Fibroblast of skin of left quadriceps (primary cell): ENCODE measurements around the gene ATRIP.

Source experiments
- DNase-seq, 2 experiments: peaks; one replicate each; pipeline ENCODE4 v3.0.0-alpha.2; 2013; ENCODE audit warnings: low read depth in 2 of 2

Gene ATRIP

DNA sequence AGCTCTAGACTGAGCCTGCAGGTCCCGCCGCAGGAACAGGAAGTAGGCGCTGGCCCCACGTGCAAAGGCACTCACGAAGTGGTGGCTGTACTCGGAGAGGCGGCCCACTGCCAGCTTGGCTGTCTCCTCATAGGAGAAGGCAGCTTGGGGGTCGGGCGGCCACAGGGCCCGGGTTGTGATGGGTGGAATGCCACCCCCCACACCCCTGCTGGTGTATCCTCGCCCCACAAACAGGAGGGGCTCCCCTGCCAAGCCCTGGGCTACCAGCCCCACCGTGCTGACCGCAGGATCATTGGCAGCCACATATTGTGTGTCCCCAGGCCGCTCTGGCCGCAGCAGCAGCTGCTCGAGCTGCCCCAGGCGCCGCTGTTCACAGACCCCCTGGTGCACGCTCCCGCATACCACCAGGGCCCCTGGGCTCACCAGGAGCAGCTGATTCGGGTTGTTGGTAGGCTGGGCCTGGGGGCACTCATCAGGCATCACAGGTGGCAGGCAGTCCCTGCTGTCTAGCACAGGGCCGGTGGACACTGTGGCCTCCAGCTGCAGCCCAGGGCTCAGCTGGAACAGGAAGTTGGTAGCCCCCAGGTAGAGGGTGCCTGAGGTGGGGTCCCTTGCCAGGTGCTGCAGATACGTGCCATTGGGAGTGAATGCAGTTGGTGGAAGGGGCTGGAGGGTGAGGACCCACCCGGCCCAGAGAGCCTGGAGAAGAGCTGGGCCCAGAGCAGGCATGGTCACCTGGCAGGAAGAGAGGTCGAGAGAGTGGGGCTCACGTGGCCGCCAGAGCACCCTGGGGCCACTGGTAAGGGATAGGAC, 22.4 kb upstream of the ATRIP start:
- DNase-seq: no peak

DNA sequence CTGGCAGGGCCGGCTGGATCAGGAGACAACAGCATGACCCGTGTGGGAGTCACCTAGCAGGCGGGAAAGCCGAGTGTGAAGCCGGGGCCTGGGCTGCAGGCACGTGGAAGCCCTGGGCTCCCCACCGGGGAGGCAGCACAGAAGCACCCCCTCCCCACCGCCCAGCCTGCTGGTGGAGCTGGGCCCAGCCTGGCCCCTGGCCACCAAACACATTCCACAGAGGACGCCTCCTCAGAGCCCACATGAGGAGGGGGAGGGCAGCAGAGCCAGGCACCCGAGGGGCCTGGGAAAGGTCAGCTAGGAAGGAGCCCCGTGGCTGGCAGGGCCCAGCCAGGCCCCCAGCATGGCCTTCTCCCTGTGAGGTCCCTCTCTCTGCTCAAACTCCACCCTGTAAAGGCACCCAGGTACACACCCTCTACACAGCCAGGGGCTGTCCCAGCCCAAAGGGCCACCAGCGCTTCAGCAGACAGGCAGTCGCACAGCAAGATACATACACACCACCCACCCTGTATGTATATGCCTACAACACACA, 21.2 kb upstream of the ATRIP start:
- no peak for DNase-seq

DNA sequence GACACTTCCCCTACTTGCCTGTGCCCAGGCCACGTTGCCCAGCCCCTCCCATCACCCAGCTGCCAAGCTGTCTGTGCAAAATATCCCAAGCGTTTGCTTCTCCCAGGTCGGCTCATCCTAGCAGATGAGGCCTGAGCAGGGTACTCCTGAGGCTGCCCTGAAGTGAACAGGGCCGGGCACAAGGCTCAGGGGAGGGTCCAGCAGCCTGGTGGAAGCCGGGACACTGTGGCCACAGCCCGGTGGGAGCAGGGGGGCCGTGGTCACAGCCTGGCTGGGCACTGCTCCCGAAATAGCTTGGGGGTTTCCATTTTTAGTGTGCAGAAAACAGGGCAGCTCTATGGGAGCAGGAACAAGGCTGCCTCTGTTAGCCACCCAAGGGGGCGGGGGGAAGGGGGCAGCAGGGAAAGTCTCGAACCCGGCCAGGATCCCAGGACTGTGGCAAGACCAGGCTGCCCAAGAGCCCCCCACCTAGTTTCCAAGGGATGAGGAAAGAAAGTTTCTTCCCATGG, 20.1 kb upstream of the ATRIP start:
- DNase-seq: no peak

DNA sequence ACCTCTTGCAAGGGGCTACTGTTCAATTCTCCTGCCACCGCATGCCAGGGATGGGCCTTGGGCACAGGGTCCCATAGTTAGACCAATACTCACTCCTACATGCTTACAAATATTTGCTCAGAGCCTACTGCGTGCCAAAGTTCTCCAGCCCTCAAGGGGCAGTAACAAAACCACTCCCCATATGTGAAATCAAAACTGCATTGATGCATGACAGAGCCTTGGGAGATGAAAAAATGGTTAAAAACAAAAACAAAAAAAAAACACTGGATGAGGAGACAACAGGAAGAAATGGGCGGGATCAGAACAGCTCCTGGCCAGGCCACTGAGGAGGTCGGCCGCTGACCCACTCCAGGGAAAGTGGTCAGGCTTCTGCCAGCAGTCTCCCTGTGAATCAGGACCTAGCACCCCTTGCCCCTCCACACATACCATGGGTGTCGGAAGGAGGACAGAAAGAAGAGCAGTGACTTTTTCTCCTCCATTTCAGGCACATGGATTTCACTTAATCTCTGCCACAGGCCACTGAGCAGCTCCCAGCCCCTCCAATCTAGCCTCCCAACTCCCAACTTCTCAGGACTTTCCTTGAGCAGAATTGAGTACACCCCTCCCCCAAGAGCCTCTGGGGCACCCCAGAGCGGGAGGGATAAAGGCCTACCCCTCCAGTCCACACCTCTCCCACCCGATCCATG, 19.4 kb upstream of the ATRIP start:
- DNase-seq: no peak

DNA sequence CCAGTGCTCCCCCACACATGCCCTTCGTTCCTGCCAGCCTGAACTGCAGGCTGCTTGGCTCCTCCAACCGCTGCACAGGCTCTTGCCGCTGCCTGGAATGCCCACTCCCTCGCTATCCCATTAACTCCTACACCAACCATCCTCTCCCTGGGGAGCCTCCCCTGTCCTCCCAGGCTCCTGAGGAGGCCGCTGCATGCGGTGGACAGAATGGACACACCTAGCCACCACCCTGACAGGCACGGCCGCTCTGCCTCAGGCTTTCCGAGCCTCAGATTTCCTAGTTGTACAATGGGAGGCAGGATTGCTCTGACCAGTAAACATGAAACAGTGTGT, 18.9 kb upstream of the ATRIP start:
- no peak for DNase-seq

DNA sequence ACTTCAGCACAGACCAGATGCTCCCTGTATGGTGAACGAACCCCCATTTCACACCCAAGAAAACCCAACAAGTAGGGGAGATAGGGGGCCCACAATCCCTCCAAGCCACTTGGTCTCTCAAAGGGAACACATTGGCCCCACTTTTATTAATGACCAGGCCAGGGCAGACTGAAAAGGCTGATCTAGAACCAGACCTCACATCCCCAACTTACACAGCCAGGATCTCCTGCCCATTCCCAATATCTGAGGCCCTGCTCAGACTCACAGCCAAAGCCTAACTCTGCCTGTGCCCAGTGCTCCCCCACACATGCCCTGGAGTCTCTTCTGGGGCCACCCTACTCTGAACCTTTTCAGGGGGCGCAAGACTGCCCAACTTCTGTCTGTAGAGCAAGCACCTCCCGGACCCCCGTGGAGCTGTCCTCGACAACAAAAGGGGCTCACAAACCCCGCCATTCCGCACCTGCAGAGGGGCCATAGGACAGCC, 18.4 kb upstream of the ATRIP start:
- DNase-seq: no peak

DNA sequence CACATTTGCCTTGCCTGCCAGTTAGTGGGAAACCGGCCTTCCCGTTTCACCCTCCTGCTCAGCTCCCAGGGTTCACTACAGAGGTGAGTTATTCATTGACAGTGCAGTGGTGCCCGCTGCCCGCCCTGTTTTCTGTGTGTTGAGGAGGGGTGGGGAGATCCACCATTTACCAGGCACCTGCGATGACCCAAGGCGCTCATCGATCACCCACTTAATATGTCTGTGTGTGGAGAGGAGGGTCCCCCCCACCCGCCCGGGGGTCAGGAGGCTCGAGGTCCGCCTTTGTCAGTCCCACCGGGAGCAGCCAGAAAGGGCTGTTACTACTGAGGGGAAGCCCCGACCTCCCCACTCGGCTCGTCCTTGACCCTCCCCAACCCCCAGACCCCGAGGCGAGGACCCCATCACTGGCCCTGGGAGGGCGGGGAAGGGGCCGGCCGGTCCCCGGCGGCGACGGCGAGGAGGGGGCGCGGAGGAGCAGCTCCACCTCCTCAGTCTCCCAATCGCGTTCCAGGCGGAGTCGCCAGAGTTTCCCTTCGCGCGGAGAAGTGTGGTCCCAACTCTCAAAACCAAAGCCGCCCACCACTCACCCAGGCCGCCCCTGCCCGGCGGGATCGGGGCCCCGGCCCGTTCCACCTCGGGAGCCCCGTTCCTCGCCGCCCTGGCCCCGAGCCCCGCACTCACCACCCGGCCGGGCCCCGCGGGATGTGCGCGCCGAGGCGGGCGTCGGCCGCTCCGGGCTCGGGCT, 17.8 kb upstream of the ATRIP start:
- DNase-seq: no peak

DNA sequence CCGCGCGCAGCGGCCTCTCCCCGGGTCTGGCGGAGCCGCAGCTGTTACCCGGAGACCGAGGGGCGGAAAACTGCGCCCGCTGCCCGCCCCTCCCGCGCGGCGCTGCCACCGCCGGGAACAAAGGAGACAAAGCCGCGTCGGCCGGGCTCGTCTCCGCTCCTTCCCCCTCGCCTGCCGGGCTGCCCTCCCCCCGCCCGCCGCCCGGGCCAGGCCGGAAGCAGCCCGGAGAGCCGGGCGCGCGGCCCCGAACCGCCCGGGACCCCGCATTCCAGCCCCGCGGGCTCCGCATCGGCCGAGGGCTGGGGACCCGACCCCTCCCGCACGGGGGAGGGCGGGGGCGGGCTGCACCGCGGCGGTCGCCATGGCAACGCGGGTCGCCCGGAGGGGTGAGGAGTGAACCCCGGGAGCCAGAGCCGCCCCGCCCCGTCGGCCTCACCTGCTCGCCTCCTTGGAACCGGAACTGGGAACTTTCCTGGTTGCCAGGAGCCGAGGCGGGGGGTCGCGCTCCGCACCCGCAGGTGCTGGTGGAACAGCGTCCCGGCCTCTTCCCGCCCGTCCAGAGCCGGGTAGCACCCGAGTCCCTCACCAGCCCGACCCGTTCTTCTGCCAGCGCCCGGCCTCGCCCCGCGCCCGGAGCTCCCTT, 17.1 kb upstream of the ATRIP start:
- no peak for DNase-seq

DNA sequence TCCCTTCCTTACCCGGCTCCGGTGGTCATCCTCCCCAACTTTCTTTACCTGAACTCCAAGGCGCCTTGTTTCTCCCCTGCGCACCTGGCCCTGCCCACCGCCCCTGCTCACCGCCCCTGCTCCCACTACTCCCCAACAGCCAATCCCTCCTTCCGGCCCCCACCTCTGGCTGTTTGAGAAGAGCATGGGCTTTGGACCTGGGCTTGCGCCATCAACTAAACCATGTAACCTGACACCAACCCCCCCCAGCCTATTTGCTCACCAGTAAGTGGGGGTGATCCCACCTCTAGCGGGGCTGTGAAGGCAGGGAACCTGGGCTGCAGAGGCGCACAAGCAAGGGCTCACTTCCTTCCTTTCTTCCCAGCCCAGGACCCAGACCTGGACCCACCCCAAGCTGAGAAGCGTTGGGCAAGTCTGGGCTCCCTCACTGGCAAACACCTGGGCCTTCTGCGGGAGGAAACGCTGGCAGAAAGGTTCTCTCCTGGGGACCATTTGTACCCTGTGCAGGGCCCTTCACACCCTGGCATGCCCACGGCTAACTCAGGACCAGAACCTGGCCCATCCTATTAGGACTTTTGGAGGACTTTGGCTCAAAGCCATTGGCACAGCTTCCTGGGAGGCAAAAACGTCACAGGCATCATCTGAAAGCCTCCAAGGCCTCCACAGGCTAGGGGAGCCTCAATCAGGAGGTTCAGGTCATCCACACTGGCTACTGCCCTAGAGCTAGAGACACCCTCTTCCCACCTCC, 16.4 kb upstream of the ATRIP start, which contains the start of gene PLXNB1:
Gene PLXNB1 (minus strand): TSS at position 127 of the 748 bp plus-strand sequence. CDS start 5,475 bp downstream, outside the sequence.
- peak; percentile 31 for DNase-seq

DNA sequence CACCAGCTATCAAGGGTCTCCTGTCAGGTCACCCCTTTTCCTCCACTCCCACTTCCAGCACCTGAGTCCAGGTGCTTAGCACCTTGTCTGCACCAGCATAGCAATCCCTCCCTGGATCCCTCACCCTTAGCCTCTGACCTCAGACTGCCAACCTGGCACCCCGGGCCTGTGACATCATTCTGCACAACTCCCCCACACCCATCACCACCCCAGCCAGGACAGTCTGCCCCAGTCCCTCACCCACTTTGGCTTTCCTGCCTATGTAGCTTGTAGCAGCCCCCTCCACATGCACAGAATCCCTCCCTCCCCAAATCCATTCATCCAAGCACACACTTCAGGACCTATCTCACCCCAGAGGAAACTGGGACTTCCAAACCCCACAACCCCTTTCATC, 15.8 kb upstream of the ATRIP start:
- no peak for DNase-seq

DNA sequence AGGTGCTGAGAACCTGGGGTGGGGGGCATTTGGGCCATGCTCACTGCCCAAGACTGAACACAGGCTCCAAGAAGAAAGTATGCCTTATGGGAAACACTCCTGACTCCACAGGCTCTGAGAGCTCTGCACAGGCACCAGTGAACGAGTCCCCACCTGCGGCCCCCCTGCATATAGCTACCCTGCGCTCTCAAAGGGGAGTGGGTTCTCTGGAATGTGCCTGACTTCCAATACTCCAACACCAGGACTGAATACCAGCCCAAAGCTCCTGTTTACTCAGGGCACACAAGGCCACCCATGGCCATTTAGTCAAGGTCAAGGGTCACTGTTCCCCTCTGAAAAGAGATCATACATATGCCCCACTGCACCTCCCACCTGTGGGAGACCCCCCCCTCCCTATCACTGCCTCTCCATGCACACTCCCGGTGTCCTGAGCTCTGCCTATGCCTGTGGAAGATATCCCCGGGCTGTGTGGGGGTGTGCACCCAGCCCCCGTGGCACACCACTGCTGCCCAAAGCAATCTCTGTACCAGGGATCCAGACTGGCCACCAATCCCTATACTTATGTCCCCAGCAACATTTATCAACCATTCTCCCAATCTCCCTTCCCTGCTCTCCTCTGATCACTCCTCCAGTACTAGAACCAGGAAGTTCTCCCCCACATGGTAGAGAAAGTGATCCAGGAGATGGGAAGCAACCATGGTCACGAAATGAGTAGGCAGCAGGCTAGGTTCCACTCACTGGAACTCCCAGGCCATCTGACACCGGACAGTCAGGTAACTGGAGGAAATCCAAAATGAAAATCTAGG, 15.1 kb upstream of the ATRIP start:
- no peak for DNase-seq

DNA sequence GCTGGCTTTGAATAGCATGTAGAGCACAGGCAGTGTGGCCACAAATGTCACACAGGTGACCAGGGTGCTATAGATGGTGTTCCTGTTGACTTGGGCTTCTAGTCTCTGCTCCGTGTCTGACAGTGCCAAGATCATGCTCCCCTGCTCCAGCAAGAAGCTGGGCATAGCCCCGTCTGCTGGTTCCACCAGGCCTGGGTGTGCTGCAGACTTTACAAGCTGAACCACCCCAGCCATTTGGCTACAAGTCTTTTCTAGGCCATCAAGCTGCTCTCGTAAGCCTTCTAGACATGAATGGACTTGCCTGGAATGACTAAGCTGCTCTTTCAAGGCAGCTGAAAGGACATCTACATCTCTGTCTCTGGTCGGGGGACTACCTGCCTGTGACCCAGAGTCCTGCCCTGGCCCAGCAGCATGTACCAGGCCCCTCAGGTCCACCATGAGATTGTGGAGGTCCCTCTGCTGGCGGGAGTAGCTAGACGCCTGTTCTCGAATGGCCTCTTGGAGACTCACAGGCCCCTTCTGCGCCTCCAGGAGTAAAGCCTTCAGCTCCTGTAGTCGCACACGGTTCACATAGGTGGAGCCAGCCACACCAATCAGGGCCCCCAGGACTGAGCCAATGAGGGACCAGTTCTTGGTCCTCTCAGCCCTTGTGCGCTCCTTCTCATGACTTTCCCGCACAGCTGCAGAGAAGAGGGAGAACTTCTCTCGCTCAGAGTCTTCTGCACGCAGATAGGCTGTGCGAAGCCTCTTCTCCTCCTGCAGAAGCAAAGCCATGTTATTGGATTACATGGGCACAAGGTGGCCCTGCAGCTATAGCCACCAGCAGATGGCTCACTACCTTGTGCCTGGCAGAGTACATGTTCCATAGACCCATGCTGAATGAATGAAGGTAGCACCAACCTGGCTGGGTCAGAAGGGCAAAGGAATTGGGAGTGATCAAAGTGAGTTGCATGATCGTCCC, 13.8 kb upstream of the ATRIP start:
- DNase-seq: no peak

DNA sequence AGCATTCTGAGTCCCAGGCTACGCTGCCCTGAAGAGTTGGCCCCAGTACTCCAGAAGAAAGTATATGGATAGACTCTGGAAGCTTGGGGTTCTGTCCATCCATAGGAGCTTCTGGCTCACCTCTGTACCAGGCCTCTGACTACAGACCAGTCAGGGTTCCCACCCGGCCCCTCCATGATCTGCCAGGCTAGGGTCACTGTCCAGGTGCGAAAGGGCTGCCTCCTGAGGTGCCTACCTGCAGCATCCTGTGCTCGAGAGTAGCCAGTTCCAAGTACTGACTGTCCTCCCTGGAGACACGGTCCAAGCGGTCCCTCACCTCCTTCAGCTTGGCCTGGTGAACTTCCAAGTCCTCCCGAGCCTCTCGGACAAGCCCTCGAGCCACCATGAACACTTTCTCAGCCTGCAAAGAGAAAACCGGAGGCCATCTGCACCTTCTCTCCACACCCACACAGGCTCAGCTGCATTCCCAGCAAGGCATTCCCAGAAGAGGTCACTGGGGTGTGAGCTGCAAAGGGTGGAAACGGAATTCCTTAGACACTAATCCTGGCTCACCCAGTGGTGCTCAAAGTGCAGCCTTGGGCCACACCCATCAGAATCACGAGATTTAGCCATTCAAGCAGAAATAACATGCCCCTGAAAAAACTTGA, 12.9 kb upstream of the ATRIP start:
- no peak for DNase-seq

DNA sequence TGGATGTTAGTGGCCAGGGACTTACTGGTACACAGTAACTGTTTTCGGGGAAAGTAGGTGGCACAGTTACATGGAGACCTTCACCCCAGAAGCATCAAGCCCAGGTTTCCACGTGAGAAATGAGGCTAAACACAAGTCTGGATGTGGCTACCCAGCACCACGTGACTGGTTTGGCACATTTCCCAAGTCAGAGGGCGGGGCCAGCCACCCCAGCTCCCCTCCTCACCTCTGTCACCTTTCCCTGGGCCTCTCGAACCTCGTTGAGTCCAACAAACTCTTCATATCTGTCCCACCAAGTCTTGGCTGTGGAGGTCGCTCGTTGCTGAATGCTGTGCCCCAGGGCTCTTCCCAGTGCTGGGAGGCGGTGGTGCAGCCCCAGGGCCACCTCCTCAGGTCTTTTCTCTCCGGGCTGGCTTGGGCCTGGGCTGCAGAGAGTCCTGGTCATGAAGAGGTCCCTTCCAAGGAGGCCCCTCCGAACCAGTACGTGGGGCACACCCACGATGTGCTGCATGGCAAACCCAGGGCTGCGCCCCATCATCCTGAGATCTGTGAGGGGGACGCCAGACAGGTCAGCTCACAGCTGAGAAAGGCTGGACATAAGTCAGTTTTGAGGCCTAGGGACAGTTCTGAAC, 11.8 kb upstream of the ATRIP start:
- no peak for DNase-seq

DNA sequence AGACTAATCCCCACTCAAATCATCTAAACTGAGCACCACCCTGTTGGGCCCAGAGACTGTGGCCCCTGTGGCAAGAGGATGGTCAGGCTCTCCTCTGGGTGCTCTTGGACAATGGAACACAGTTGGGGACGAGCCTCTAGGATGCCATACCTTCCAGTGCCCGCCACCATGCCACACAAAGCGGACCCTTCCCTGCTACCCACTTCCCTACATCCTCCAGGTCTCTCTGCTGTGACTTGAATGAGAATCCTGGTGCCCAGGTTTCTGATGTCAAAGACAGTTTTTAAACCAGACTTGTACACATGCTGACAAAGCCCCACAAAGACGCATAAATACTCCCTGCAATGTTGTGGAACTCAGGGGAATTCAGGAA, 11.3 kb upstream of the ATRIP start:
- no peak for DNase-seq

DNA sequence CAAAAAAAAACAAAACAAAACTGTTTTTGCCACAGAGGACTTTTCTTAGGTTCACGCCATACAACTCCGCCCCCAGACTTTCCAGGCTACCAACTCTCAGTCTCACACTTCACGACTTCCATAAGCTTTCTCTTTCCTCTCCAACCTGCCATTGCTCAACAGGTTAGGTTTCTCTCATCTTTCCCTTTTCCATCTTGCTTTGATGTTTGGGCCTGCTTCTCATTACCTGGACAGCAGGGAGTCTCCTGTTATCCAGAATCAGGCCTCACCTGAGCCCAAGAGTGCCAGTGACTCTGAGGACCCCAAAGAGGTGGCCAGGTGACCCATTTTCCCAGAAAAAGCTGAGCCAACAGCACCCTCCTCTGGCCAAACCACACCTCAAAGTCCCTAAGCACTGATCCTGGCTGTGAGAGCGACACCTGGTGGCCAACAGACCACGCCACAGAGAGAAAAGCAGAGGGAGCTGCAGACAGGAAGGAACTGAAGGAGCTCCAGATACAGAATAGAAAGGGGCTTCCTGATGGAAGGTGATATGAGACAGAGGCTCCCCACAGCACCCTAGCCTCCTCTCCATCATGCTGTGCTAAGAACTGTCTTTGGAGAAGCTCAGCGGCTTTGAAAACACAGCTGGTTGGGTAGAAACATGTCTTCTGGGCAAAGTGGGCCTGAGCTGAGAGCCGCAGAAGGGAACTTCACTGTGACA, 10.6 kb upstream of the ATRIP start:
- peak; percentile 56 for DNase-seq

DNA sequence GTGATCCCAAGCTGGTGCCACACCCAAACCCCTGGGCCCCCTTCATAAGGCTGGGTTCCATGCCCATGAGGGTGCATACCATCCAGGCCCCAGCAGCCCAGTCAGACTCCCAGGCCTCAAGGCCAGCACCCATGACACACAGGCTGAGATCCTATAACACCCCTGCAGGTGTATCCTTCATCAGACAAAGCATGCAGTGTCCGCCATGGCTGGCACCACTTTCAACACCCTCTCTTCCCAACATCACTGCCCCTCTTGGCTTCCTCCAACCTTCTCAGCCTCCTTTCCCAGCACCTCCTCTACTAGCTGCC, 10.1 kb upstream of the ATRIP start:
- no peak for DNase-seq
